ENCODE data around the gene OR5AU1. TPM values are rescaled to one million over a fixed set of nuclear protein-coding genes. Genes with fewer than 3 reads are reported as not detected.

Gene OR5AU1
- total RNA-seq, 2 donors from 2014 or later = not detected

- Histone ChIP-seq H3K4me3 (no peak overlapping the region), H3K9me3 (no peaks in the 10 kb centered on the region), H3K27ac (no peak overlapping the region), H3K4me1 (ENCODE audit: control insufficient read depth in 1 of 2, low read depth in 2 of 2) (no peaks in the 10 kb centered on the region), H3K27me3 (replicated peaks; ENCODE audit: insufficient read depth) (peaks cover 5% of the 10 kb centered on the region), H3K36me3 (no peaks in the 10 kb centered on the region)
- no peak for TF ChIP-seq CTCF (IDR thresholded peaks at IDR 0.05)
- no peak for DNase-seq (ENCODE audit: low spot score)
- no peak for ATAC-seq (ENCODE audit: insufficient number of reproducible peaks, low FRiP score, low read depth)
Observed at GRCh38 chr14:21118933-21119332, 36.9 kb downstream of the OR5AU1 start.

GRCh38 chr14:21113369-21113768, 42.5 kb downstream of the OR5AU1 start:
- H3K27me3 ChIP-seq (replicated peaks; ENCODE audit: insufficient read depth) = no peaks in the 10 kb centered on the region
- no peak for DNase-seq (ENCODE audit: low spot score)
- no peaks in the 10 kb centered on the region for H3K9me3 ChIP-seq
- H3K4me1 ChIP-seq (ENCODE audit: control insufficient read depth in 1 of 2, low read depth in 2 of 2) = no peaks in the 10 kb centered on the region
- no peaks in the 10 kb centered on the region for H3K36me3 ChIP-seq
- no peak overlapping the region for H3K27ac ChIP-seq
- H3K4me3 ChIP-seq = no peak overlapping the region
- no peak for ATAC-seq (ENCODE audit: insufficient number of reproducible peaks, low FRiP score, low read depth)
- no peak for TF ChIP-seq CTCF (IDR thresholded peaks at IDR 0.05)

GRCh38 chr14:21112255-21112654, 43.6 kb downstream of the OR5AU1 start:
- no peak for ATAC-seq (ENCODE audit: insufficient number of reproducible peaks, low FRiP score, low read depth)
- Histone ChIP-seq H3K4me1 (ENCODE audit: control insufficient read depth in 1 of 2, low read depth in 2 of 2) (peaks cover 0 to 1% of the 10 kb centered on the region in 2 donors), H3K9me3 (no peaks in the 10 kb centered on the region), H3K27me3 (replicated peaks; ENCODE audit: insufficient read depth) (no peaks in the 10 kb centered on the region), H3K27ac (no peak overlapping the region), H3K4me3 (no peak overlapping the region), H3K36me3 (no peaks in the 10 kb centered on the region)
- TF ChIP-seq CTCF (IDR thresholded peaks at IDR 0.05) = no peak
- no peak for DNase-seq (ENCODE audit: low spot score)

- no peak for TF ChIP-seq CTCF (IDR thresholded peaks at IDR 0.05)
- ATAC-seq (ENCODE audit: insufficient number of reproducible peaks, low FRiP score, low read depth) (no peak), DNase-seq (ENCODE audit: low spot score) (no peak)
- H3K4me1 ChIP-seq (ENCODE audit: control insufficient read depth in 1 of 2, low read depth in 2 of 2) = peaks cover 0 to 25% of the 10 kb centered on the region in 2 donors
- no peak overlapping the region for H3K27ac ChIP-seq
- no peaks in the 10 kb centered on the region for H3K27me3 ChIP-seq (replicated peaks; ENCODE audit: insufficient read depth)
- no peaks in the 10 kb centered on the region for H3K36me3 ChIP-seq
- H3K9me3 ChIP-seq = no peaks in the 10 kb centered on the region
- no peak overlapping the region for H3K4me3 ChIP-seq
Observed at GRCh38 chr14:21109377-21110138, 46.3 kb downstream of the OR5AU1 start.

GRCh38 chr14:21108791-21109190, 47.1 kb downstream of the OR5AU1 start:
- TF ChIP-seq CTCF (IDR thresholded peaks at IDR 0.05) = no peak
- peaks cover 0 to 26% of the 10 kb centered on the region in 2 donors for H3K4me1 ChIP-seq (ENCODE audit: control insufficient read depth in 1 of 2, low read depth in 2 of 2)
- DNase-seq (ENCODE audit: low spot score) (no peak), ATAC-seq (ENCODE audit: insufficient number of reproducible peaks, low FRiP score, low read depth) (no peak)
- H3K36me3 ChIP-seq = no peaks in the 10 kb centered on the region
- H3K4me3 ChIP-seq = no peak overlapping the region
- H3K27ac ChIP-seq = no peak overlapping the region
- H3K9me3 ChIP-seq = no peaks in the 10 kb centered on the region
- no peaks in the 10 kb centered on the region for H3K27me3 ChIP-seq (replicated peaks; ENCODE audit: insufficient read depth)

Data from thoracic aorta (tissue), 2 donors.